IgD-negative memory B cell (primary cell): Measurements from ENCODE around the gene LEAP2. TPM values are rescaled to one million over a fixed set of nuclear protein-coding genes. Genes with fewer than 3 reads are reported as not detected.
A peak's percentile ranks its signal among the peaks of the same experiment; 100 is the strongest.

Experiments used
- H3K27ac Mint-ChIP-seq, 3 donors: one replicate each; pipeline ENCODE4 v1.8.0; 2020 to 2022; ENCODE audit warnings: mild to moderate bottlenecking in 3 of 3, mixed read lengths in 3 of 3, moderate library complexity in 1 of 3
- H3K27me3 Mint-ChIP-seq: one replicate; pipeline ENCODE4 v1.8.0; 2021; ENCODE audit warnings: mixed read lengths
- H3K36me3 Mint-ChIP-seq: one replicate; pipeline ENCODE4 v1.8.0; 2020; ENCODE audit warnings: mild to moderate bottlenecking, mixed read lengths
- H3K4me1 Mint-ChIP-seq, 3 donors: one replicate each; pipeline ENCODE4 v1.8.0; 2020 to 2022; ENCODE audit warnings: mixed read lengths in 3 of 3, mild to moderate bottlenecking in 1 of 3
- H3K4me3 Mint-ChIP-seq, 4 donors: one replicate each; pipeline ENCODE4 v1.8.0; 2020 to 2022; ENCODE audit warnings: mild to moderate bottlenecking in 4 of 4, mixed read lengths in 4 of 4, moderate library complexity in 3 of 4
- H3K9me3 Mint-ChIP-seq, 3 donors: one replicate each; pipeline ENCODE4 v1.8.0; 2020 to 2021; ENCODE audit warnings: mixed read lengths in 3 of 3, mild to moderate bottlenecking in 1 of 3
- polyA plus RNA-seq: library from polyadenylated mRNA; unstranded; fragments of 300-500 nt; fragmentation: Illumina TruSeq; gene quantifications from one replicate; pipeline ENCODE4 v1.2.3, GENCODE V29; 2021

The LEAP2 gene
- polyA plus RNA-seq, 1 donor from 2014 or later = 1.4 TPM

DNA sequence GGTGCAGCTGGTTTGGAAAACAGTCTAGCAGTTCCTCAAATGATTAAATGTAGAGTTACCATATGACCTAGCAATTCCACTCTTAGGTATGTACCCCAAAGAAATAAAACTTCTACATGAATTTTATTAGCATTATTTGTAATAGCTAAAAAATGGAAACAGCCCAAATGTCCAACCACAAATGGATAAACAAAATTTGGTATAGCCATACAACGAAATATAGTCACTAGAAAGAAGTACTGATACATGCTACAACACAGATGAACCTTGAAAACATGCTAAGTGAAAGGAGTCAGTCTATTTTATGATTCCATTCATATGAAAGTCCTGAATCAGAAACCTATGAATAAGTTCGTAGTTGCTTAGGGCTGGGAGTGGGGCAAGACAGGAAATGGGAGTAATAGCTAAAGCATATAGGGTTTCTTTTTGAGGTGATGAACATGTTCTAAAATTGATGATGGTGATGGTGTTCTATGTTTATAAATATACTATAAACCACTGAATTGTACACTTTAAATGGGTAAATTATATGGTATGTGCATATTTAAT is 13.5 kb upstream of the LEAP2 start:
- Mint-ChIP-seq H3K9me3 (no peaks in the 10 kb centered on the region), H3K27me3 (peaks cover 12% of the 10 kb centered on the region), H3K4me1 (peaks cover 0 to 1% (median 0%) of the 10 kb centered on the region in 3 donors), H3K4me3 (no peak overlapping the region), H3K27ac (no peak overlapping the region), H3K36me3 (peaks cover 1% of the 10 kb centered on the region)

DNA sequence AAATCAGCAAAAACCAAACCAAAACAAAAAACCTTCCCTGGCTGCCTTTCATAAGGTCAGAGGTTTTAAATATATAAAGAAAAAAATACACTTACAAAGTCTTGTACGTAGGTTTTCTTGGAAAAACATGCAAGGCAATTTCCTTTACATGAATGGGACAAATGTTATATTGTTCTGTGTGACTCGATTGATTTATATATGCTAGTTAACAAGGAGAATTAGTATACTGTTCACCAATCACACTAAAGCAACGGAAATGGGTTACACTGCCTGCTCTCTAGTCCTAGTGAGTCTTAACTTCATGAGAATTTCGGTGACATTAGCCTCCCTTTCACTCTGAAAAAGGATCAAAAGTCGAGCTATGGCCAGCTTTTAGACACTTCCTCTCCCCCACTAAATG is 12.7 kb upstream of the LEAP2 start:
- Mint-ChIP-seq H3K27me3 (peaks cover 6% of the 10 kb centered on the region), H3K9me3 (no peaks in the 10 kb centered on the region), H3K27ac (no peak overlapping the region), H3K36me3 (peaks cover 1% of the 10 kb centered on the region), H3K4me3 (no peak overlapping the region), H3K4me1 (peaks cover 3 to 6% (median 5%) of the 10 kb centered on the region in 3 donors)

DNA sequence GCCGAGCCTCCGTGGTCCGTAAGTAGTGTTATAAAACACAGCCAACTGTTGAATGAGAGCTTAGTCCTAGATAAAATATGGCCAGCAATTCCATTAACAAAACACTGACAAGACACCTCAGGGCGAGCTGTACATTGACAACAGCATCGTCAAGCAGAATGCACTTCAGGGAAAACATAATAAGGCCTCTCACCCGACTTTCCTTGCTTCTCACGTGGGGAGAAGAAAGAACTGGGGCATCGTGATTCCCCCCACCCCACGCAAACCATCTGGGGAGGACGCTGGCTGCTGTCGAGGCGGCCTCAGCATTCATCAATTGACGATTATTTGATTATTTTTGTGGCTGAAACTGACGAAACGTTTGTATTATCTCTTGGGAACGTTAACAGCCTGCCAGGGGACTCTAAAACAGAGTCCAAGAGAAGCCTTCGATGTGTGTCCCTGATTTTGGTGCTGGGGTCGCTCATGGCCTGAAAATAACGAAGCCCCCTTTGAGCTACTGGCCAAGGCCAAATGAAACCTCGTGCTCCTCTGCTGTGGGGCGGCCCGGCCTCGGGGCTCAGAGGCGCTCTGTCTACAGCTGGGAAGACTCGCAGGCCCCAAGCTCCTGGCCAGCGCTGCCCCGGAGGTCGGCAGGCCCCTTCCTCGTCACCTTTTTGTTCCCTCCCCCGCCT is 7.7 kb upstream of the LEAP2 start:
- Mint-ChIP-seq H3K4me3 (peak overlapping the region; percentile 95 to 100 (median 98)), H3K9me3 (no peaks in the 10 kb centered on the region), H3K27me3 (no peaks in the 10 kb centered on the region), H3K4me1 (peaks cover 13 to 23% (median 16%) of the 10 kb centered on the region in 3 donors), H3K36me3 (no peaks in the 10 kb centered on the region), H3K27ac (peak overlapping the region; percentile 91 to 100 (median 99))

DNA sequence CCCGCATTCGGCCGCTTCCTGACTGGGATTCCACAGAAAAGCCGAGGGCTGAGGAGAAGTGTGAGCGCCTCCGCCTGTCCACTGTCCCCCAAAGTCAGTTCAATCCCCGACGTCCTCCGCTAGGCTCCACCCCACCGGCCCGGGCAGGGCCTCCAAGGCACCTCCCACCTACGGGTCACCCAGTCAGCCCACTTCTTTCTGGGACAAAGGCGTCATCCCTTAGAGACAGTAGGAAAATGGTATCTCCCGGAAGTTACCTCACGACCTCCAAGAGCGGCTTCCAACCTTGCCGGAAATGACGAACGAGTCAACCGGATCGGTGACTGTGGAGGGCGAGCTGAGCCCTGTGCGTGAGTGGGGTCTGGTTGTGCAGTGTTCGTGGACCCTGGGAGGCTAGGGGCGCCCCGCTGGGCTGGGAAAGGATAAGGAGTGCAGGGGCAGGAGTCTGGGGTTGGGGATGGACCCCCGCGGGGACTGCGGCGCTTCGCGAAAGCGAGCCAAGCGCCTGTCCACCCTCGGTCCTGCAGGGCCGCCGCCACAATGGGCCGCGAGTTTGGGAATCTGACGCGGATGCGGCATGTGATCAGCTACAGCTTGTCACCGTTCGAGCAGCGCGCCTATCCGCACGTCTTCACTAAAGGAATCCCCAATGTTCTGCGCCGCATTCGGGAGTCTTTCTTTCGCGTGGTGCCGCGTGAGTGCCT is 7.0 kb upstream of the LEAP2 start, which contains the start of the genes GDF9 and UQCRQ:
Gene GDF9 (minus strand): TSS at position 128 of the 704 bp plus-strand sequence. CDS start 1,936 bp downstream, outside the sequence.
Gene UQCRQ (plus strand): TSS at position 301 of the 704 bp plus-strand sequence. CDS start 240 bp downstream, at position 541.
- H3K27ac Mint-ChIP-seq = peak within 1 kb of the TSS; percentile 91 to 100 (median 99)
- H3K4me1 Mint-ChIP-seq = peaks cover 13 to 23% (median 16%) of the 10 kb centered on the region in 3 donors
- no peaks in the 10 kb centered on the region for H3K36me3 Mint-ChIP-seq
- H3K27me3 Mint-ChIP-seq = no peaks in the 10 kb centered on the region
- H3K9me3 Mint-ChIP-seq = no peaks in the 10 kb centered on the region
- H3K4me3 Mint-ChIP-seq = peak within 1 kb of the TSS; percentile 95 to 100 (median 98)

DNA sequence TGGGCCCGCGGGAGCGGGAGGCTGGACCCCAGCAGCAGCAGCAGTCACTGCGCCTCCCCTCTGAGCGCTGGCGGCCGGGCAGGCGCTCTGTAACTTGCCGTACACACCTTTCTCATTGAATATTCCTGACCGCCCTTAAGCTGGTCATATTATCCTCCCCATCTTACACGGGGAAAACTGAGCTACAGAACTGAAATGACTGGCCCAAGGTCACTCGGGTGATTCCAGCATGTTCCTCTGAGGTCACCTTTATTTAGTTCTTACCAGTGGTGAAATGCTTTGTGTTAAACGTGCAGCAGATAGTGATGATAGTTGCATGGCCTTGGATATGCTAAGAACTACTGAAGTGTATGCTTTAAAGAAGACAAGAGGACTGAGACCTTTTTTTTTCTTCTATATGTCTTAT is 6.4 kb upstream of the LEAP2 start:
- no peaks in the 10 kb centered on the region for H3K9me3 Mint-ChIP-seq
- H3K36me3 Mint-ChIP-seq = no peaks in the 10 kb centered on the region
- H3K4me1 Mint-ChIP-seq = peaks cover 13 to 23% (median 16%) of the 10 kb centered on the region in 3 donors
- H3K27ac Mint-ChIP-seq = peak overlapping the region; percentile 91 to 100 (median 99)
- H3K4me3 Mint-ChIP-seq = peak overlapping the region; percentile 95 to 100 (median 98)
- no peaks in the 10 kb centered on the region for H3K27me3 Mint-ChIP-seq

DNA sequence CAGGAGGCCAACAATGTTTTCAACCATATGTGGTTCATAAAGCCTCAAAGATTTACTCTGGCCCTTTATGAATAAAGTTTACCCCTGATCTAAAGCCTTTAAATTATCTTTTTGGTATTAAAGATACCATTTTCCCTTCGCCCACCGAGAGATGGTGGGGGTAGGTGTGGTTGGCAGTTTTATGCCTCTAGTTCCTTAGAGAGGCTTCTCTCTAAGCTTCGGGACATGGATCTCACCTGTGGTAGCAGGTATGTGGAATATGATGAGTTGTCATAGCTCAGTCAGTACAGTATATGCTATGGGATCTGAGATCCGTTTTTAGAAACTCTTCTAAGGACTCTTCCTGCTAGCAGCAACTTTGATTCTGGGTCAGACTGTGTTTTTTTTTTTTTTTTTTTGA is 4.7 kb upstream of the LEAP2 start:
- Mint-ChIP-seq H3K4me3 (peak overlapping the region in 3 of 4 donors; percentile 33 to 95 (median 43)), H3K9me3 (no peaks in the 10 kb centered on the region), H3K36me3 (no peaks in the 10 kb centered on the region), H3K4me1 (peaks cover 13 to 23% (median 16%) of the 10 kb centered on the region in 3 donors), H3K27me3 (no peaks in the 10 kb centered on the region), H3K27ac (peak overlapping the region in 2 of 3 donors; percentile 91 to 99)

DNA sequence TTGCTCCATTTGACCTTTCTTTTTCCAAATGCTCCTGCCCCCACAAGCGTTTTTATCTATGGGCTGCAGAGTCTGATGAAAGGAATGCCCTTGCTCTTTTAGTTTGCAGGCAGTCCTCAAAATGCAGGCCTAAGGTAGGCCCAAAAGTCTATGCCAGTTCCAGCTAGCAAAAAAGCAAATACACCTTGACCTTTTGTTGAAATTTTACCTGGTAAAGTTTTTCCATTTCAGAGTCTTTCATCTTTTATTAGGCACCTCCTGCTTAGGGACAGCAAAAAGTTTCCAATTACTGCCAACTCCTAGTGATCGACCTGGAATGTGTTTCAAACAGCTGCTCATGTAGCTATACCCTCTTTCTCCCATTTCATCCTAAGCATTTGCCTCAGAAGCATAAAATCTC is 2.7 kb upstream of the LEAP2 start:
- H3K9me3 Mint-ChIP-seq = no peaks in the 10 kb centered on the region
- H3K27ac Mint-ChIP-seq = no peak overlapping the region
- peaks cover 6 to 17% (median 14%) of the 10 kb centered on the region in 3 donors for H3K4me1 Mint-ChIP-seq
- H3K4me3 Mint-ChIP-seq = peak overlapping the region in 1 of 4 donors; percentile 61
- no peaks in the 10 kb centered on the region for H3K27me3 Mint-ChIP-seq
- no peaks in the 10 kb centered on the region for H3K36me3 Mint-ChIP-seq

DNA sequence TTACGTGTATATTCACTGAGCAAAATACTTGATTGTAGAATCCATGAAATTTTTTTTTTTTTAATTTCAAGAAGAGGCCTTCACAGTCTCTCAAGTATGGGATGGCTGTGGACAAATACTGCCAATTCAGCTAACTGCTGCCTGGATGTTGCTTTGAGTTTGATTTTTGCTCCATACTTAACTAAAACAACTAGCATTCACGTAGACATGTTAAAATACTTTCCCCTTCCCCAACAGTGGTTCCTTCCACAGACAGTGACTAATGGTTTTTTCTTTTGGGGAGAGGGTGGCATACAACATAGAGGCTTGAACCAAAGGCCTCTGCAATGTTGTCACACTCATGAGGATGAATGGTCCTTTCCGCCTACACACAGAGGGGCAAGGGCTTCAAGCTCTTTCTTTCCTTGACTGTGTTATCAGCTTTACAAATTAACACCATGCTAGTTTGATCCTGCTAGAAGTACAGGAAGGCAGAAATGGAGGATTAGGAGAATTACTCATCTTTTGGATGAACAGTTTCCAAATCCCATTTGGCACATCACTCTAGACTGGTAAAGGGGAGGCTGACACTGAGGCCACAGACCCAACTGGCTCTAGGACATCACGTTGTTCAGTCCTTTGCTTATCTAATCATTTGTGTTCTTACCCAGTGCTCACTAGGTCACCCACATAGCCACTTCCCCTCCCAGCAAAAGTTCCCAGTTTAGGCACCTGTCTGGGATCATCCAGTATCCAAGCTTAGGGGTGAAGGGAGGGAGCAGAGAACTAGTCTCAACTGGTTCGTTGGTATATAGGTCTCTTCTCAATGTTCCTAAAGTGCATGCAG is 1.8 kb upstream of the LEAP2 start:
- Mint-ChIP-seq H3K27me3 (no peaks in the 10 kb centered on the region), H3K27ac (no peak overlapping the region), H3K4me3 (no peak overlapping the region), H3K4me1 (peaks cover under 1 to 10% (median 10%) of the 10 kb centered on the region in 3 donors), H3K36me3 (no peaks in the 10 kb centered on the region), H3K9me3 (no peaks in the 10 kb centered on the region)

DNA sequence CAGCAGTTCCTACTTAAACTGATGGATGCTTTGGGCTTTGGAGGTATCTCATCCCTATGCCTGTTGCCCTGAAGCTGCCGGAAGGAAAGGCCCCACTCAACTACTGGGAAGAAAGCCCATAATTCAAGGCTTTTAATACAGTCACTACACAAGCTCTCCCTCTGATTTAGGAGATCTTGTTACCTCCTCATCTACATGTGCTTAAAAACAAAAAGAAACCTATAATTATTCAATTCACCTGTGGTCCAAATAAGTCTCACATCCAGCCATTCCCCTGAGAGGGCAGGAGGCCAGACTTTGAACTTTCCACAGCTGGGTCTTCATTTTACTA is 715 bp upstream of the LEAP2 start:
- Mint-ChIP-seq H3K27ac (peak overlapping the region in 1 of 3 donors; percentile 39), H3K36me3 (no peaks in the 10 kb centered on the region), H3K27me3 (no peaks in the 10 kb centered on the region), H3K4me1 (peaks cover 0 to 3% (median 2%) of the 10 kb centered on the region in 3 donors), H3K9me3 (no peaks in the 10 kb centered on the region), H3K4me3 (peak overlapping the region in 1 of 4 donors; percentile 52)

DNA sequence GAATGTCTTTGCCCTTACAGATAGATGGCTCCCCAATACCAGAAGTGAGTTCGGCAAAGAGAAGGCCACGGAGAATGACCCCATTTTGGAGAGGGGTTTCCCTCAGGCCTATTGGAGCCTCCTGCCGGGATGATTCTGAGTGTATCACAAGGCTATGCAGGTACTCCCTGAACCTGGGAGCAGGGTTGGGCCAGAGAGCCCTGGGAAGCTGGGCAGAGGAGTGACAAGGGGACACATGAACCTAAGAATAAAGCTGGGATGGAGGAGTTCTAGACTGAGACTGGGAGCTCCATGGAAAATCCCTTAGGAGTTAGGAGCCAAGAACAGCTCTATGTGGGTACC is 433 bp downstream of the LEAP2 start:
- Mint-ChIP-seq H3K27ac (no peak overlapping the region), H3K4me1 (peaks cover 0 to under 1% (median 0%) of the 10 kb centered on the region in 3 donors), H3K9me3 (no peaks in the 10 kb centered on the region), H3K27me3 (no peaks in the 10 kb centered on the region), H3K36me3 (peaks cover 2% of the 10 kb centered on the region), H3K4me3 (no peak overlapping the region)

DNA sequence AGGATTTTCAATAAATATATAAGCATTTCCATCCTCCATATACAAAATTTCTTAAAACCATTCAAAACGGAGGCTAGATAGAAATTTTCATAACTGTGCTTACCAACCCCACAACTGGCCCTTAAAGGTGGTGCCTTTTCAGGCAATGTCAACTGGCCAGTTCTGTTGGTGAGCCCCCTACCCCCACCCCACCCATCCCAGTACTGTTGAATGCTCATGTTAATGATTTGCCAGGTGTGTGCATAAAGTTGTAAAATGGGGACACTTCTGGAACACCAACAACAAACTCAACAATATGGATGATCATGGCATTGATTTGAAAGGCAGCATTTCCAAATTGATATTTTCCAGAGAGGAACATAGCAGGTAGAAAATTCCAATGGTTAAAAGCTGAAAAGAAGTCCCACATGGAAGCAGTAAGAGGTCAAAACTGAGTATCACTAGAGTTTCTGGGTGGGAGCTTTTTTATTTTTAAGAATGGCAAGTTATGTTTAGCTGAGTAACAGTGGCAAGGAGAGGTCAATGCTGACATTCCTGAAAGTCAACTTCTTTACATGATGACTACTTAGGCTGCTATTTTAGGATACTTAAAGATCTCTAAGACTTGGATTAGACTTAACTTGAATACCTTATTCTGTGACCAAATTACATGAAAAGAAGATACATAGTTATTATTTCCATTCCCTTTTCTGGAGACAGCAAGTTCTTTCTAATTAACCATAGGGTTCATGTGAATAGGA is 2.7 kb downstream of the LEAP2 start:
- Mint-ChIP-seq H3K27me3 (no peaks in the 10 kb centered on the region), H3K4me1 (no peaks in the 10 kb centered on the region), H3K27ac (no peak overlapping the region), H3K36me3 (peaks cover 2% of the 10 kb centered on the region), H3K4me3 (no peak overlapping the region), H3K9me3 (no peaks in the 10 kb centered on the region)

DNA sequence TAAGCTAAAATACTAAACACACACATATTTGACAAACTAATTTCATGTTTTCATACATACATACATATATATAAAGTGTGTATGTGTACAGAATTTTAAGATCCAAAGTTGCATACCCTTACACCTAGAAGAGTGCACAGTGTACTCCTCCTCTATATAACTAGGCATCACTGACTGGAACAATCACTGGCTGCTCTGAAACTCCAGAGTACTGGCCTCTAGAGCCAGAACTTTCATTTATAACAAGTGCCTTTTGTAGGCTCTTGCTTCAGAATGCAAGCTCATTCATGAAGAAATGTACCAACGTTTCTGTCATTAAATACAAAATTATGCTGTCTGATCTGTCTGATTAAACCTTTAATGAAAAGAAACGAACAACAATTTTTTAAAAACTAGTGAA is 4.0 kb downstream of the LEAP2 start:
- Mint-ChIP-seq H3K9me3 (no peaks in the 10 kb centered on the region), H3K27ac (no peak overlapping the region), H3K27me3 (no peaks in the 10 kb centered on the region), H3K4me3 (no peak overlapping the region), H3K36me3 (peaks cover 2% of the 10 kb centered on the region), H3K4me1 (no peaks in the 10 kb centered on the region)

DNA sequence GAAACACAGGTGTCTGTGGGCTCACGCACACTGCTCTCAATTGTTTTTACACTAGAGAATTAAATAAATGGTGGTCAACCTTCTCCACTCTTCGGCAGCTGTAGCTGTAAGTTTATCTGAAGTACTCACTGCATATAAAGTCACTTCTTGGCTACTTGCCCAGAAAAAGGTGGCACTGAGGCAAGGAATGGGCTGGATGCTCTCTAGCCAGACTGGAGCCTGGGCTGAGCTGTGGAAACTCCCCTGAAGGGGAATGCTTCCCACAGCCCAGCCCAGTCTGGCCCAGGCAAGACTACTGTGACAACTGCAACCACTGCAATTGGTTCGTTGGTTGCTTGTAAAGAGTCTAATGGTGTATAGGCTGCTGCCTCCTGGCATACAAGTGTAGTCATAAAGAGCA is 4.5 kb downstream of the LEAP2 start:
- peaks cover 3% of the 10 kb centered on the region for H3K36me3 Mint-ChIP-seq
- no peak overlapping the region for H3K4me3 Mint-ChIP-seq
- no peak overlapping the region for H3K27ac Mint-ChIP-seq
- no peaks in the 10 kb centered on the region for H3K4me1 Mint-ChIP-seq
- H3K27me3 Mint-ChIP-seq = no peaks in the 10 kb centered on the region
- H3K9me3 Mint-ChIP-seq = no peaks in the 10 kb centered on the region

DNA sequence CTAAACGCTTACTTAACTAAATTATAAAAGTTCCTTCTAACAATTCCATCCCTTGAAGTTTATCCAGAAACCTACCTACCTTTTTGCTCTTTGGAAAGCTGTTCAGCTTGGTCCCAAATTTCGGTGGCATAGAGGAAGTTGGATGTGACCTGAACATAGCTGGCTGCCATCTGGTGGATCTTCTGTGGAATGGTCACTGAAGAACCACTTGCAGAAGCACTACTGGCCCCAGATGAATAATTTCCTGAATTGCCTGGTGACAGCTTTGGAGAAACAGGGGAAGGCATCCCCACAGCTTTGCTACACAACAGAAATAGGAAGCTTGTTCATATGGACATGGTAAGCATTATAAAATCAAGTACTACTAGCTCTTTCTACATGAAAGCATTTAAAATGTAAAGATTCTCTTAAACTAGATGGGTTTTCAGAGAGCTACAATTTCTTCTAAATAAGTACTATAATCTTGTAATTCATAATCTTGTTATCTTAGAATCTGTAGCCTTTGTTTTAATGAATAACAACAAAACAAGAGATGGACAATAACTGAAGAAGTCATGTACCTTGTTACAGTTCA is 9.9 kb downstream of the LEAP2 start:
- Mint-ChIP-seq H3K4me3 (no peak overlapping the region), H3K27ac (peak overlapping the region in 1 of 3 donors; percentile 83), H3K9me3 (no peaks in the 10 kb centered on the region), H3K27me3 (no peaks in the 10 kb centered on the region), H3K36me3 (peaks cover 2% of the 10 kb centered on the region), H3K4me1 (peaks cover 7 to 9% (median 9%) of the 10 kb centered on the region in 3 donors)
